Glutamatergic neuron (in vitro differentiated cells): ENCODE measurements around the gene GMEB2. TPM values are rescaled to one million over a fixed set of nuclear protein-coding genes. Genes with fewer than 3 reads are reported as not detected.

Experiments used
- DNase-seq: peaks from one replicate; pipeline ENCODE4 v3.0.0; 2022
- H3K27ac Mint-ChIP-seq: one replicate; pipeline ENCODE4 v1.8.0; 2020; ENCODE audit warnings: mild to moderate bottlenecking, mixed read lengths, inconsistent platforms; ENCODE audit not compliant: unreplicated experiment
- H3K27me3 Mint-ChIP-seq: one replicate; pipeline ENCODE4 v1.8.0; 2020; ENCODE audit warnings: mild to moderate bottlenecking, moderate library complexity, mixed read lengths, inconsistent platforms; ENCODE audit not compliant: unreplicated experiment
- H3K36me3 Mint-ChIP-seq: one replicate; pipeline ENCODE4 v1.8.0; 2020; ENCODE audit warnings: mild to moderate bottlenecking, mixed read lengths, inconsistent platforms; ENCODE audit not compliant: unreplicated experiment
- H3K4me1 Mint-ChIP-seq: one replicate; pipeline ENCODE4 v1.8.0; 2020; ENCODE audit warnings: mild to moderate bottlenecking, low read depth, mixed read lengths, inconsistent platforms; ENCODE audit not compliant: unreplicated experiment
- H3K4me3 Mint-ChIP-seq: one replicate; pipeline ENCODE4 v1.8.0; 2020; ENCODE audit warnings: mild to moderate bottlenecking, mixed read lengths, inconsistent platforms; ENCODE audit not compliant: unreplicated experiment
- H3K9me3 Mint-ChIP-seq: one replicate; pipeline ENCODE4 v1.8.0; 2020; ENCODE audit warnings: mild to moderate bottlenecking, moderate library complexity, mixed read lengths, inconsistent platforms; ENCODE audit not compliant: unreplicated experiment
- CTCF ChIP-seq: fragments of 200-600 bp; sonication (generic); IDR thresholded peaks from one replicate; pipeline ENCODE4 v1.5.0; 2021; ENCODE audit not compliant: partially characterized antibody, unreplicated experiment
- total RNA-seq: library from RNA; stranded (reverse); fragmentation: NEBNext Ultra II Directional; extraction: Animal tissue kit (Norgen Biotek cat#: 25700); gene quantifications from one replicate; pipeline ENCODE4 v1.2.1, GENCODE V29; 2021; ENCODE audit not compliant: unreplicated experiment

Gene GMEB2
- total RNA-seq, 1 donor from 2014 or later, result 12.8 TPM

GRCh38 chr20:63568986-63569949 is 57.6 kb downstream of the GMEB2 start:
- Mint-ChIP-seq H3K9me3 (no peaks in the 10 kb centered on the region), H3K4me3 (no peak overlapping the region), H3K4me1 (no peaks in the 10 kb centered on the region), H3K27me3 (peaks cover 1% of the 10 kb centered on the region), H3K27ac (no peak overlapping the region), H3K36me3 (no peaks in the 10 kb centered on the region)
- no peak for DNase-seq
- no peak for TF ChIP-seq CTCF

- Mint-ChIP-seq H3K9me3 (no peaks in the 10 kb centered on the region), H3K27me3 (peaks cover 1% of the 10 kb centered on the region), H3K36me3 (no peaks in the 10 kb centered on the region), H3K4me3 (no peak overlapping the region), H3K4me1 (no peaks in the 10 kb centered on the region), H3K27ac (no peak overlapping the region)
- no peak for TF ChIP-seq CTCF
- no peak for DNase-seq
These were observed 58.5 kb downstream of the GMEB2 start for GRCh38 chr20:63568170-63568981.

GRCh38 chr20:63567386-63568169 is 59.3 kb downstream of the GMEB2 start:
- Mint-ChIP-seq H3K27ac (no peak overlapping the region), H3K4me3 (no peak overlapping the region), H3K9me3 (no peaks in the 10 kb centered on the region), H3K4me1 (no peaks in the 10 kb centered on the region), H3K36me3 (no peaks in the 10 kb centered on the region), H3K27me3 (peaks cover 1% of the 10 kb centered on the region)
- DNase-seq, result no peak
- TF ChIP-seq CTCF, result no peak

GRCh38 chr20:63567136-63567385 is 59.8 kb downstream of the GMEB2 start:
- no peak for TF ChIP-seq CTCF
- Mint-ChIP-seq H3K36me3 (no peaks in the 10 kb centered on the region), H3K27me3 (peaks cover 1% of the 10 kb centered on the region), H3K4me3 (no peak overlapping the region), H3K4me1 (no peaks in the 10 kb centered on the region), H3K27ac (no peak overlapping the region), H3K9me3 (no peaks in the 10 kb centered on the region)
- DNase-seq, result no peak
